HG03378 (cell line): ENCODE measurements around the gene FLNB.

Experiments
- ATAC-seq: cut with Tn5 transposase; IDR thresholded peaks from one replicate; pipeline ENCODE4 v1.9.1; 2021; ENCODE audit warnings: mild to moderate bottlenecking, moderate library complexity; ENCODE audit not compliant: unreplicated experiment

FLNB gene

DNA sequence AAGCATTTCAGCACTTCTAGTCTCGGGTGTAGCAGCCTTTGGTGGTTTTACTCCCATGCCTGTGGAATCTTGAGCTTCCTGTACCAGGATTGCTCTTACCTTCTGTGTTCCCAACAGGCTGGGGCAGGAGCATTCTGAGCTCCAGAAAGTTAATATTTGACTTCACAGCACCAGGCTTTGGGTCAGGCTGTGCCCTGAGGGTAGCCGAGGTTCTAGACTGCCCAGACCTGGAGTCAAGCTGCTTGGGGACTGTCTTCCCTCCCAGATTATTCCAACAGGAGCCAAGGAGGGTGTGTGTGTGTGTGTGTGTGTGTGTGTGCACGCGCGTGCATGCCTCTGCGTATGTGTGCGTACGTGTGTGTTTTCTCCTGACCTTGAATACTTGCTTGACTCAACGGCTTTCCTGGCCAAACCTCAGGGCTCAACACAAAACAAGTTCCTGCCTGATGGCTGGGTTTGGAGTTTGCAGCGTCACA is 94.8 kb downstream of the FLNB start:
- ATAC-seq = no peak

DNA sequence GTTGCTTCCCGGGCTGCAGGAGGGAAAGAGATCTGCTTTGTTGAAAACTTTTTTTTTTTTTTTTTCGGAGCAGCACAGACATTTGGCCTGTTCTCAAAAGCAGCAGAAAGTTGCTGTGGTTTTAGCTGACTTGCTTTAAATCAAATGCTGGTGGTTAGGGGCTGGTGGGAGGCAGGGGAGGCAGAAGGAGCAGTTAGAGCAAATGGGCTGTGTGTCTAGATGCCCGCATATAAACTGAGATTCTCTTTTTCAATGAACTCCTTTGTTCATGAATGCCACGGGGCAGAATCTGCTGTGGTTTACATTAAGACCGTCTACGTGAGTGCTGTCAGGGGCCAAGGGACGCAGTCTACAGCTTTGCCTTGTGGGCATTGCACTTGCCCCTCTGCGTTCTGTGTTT is 95.9 kb downstream of the FLNB start:
- ATAC-seq = no peak

DNA sequence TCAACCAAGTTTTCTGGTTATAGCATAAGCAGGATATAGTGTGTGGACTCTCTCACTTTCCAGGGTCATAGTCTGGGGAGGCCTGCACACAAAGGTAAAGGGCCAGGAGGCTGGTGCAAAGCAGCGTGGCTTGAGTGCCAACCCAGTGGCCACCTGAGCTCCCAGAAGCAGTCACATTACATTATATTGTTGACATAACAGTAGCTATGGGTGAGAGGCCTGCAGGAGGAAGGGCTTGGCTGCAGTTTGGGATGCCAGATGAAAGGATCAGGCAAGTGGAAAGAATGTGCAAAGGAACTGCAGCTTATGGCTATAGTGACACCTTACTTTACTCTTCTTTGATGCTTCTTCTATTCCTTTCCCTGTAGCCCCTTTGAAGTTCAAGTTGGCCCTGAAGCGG is 96.5 kb downstream of the FLNB start:
- ATAC-seq = no peak

DNA sequence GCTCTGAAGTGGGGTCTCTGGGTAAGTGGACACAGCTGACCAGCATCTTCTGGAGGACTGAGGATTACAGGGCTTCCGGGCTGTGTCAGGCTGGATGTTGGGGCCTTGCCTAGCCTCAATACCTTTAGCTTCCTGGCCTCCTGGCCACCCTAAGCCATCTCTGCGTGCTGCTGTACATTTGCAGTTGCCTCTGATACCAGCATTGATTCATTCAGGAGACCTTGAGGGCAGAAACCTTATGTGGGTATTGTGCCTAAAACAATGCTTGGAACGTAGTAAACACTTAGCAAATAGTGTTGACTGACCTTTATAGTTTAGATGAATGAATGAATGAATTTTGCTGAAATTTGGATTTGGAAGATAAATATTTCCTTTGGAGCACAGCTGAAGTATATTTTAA is 97.0 kb downstream of the FLNB start:
- ATAC-seq = no peak

DNA sequence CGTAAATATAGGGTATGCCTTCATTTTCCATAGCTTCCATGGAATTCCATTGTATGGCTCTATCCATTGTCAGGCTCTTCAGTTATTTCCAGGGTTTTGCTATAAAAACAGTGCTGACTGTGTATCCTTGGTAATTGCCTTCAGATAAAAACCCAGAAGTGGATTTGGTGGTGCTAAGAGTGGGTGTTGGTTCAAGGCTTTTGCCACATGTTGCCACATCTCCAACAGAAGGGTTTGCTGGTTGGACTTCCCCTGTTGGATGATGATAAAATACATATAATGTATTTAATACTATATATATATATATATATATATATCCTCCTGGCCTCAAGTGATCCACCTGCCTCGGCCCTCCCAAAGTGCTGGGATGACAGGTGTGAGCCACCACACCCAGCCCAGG is 97.8 kb downstream of the FLNB start:
- ATAC-seq = no peak

DNA sequence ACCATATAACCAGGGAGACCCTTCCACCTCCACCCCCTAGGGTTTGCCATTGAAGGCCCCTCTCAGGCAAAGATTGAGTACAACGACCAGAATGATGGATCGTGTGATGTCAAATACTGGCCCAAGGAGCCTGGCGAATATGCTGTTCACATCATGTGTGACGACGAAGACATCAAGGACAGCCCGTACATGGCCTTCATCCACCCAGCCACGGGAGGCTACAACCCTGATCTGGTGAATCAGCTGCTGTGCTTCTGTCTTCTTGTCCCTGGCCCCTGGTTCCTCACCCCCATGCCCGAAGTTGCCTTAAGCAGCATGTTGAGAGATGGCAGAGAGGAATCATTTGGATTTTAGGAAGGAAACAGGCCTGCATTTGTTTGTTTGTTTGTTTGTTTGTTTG is 98.4 kb downstream of the FLNB start:
- no peak for ATAC-seq

DNA sequence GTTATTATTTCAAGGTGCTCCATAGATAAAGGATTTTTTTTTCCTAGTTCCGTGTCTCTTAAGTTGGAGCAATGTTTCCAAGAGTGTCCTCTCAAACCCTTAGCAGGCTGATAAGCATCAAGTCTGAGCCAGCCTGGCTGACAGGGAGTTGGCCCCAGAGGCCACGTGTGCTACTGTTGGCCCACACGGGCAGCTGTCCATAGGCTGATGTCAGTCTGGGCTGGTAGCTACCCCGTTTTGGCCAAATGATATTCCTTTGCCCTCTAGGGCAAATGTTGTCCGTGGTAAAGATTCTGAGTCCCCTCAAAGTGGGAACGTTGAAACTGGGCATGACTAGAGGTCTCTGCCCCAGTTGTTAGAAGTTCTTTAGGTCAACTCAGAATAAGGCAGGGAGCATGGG is 99.4 kb downstream of the FLNB start:
- ATAC-seq = no peak

DNA sequence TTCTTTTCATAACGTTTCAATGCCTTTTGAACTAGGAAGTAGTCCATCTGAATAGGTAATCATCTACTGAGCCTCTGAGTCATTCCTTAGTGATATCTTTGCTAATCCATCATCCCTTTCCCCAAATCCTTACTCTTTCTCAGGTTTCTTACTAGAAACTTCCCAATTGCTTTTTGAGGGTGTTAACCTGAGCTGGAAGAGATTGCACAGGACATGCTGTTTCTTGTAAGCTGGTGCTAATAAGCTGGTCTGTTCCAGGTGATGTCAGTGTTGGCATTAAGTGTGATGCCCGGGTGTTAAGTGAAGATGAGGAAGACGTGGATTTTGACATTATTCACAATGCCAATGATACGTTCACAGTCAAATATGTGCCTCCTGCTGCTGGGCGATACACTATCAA is 101.5 kb downstream of the FLNB start:
- ATAC-seq = no peak

DNA sequence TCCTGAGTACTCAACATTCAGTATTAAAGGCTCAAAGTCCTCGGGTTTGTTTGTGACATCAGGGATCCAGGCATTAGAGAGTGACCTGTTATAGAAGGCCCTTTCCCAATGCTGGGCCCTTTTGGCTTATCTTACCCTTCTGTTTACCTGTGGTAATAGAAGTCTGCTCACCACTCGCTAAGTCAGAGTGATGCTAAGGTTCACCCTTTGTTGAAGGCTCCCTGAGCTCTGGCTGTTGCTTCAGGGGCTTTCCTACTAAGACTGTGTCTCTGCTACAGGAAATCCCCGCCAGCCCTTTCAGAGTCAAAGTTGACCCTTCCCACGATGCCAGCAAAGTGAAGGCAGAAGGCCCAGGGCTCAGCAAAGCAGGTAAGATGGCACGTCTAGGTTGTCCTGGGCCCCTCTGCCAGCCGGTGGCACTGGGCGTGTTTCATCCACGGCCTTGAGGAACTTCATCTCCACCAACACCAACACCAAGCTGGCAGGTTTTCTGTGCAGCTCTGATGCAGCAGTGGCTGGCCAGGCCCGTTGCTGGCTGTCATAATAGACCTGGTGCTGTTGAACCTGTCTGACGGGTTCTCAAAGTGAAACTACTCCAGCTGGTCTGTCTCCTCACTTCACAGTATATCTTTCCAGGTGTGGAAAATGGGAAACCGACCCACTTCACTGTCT is 103.4 kb downstream of the FLNB start:
- ATAC-seq = peak; percentile 46

DNA sequence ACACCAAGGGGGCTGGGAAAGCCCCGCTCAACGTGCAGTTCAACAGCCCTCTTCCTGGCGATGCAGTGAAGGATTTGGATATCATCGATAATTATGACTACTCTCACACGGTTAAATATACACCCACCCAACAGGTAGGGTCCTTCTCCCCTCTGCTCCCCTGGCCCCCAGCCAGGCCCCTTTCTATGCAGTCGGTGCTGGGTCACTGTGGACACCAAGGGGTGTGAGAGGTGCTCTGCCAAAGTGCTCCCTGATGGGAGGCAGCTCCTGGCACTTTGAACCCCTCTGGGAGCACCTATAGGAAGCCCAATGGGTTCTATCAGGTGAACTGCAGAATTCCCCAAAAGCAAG is 103.9 kb downstream of the FLNB start:
- no peak for ATAC-seq

DNA sequence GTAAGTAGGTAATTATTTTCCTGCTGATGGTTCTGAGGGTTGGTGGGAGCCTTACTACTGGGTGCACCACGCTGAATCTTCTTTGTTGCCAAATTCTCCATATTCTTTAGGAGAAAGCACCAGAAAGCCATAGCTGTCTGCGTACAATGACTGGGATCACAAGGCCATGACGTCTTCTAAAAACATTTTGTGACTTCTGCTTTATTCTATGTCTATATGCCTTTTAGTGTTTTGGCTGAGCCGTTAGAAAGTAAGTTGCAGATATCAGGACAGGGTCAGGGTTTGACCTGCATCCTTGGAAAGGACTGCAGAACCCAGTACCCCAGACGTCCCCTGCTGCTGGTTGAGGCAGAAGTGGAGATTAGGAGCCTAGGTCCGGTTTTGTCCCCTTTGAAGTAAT is 107.0 kb downstream of the FLNB start:
- no peak for ATAC-seq

DNA sequence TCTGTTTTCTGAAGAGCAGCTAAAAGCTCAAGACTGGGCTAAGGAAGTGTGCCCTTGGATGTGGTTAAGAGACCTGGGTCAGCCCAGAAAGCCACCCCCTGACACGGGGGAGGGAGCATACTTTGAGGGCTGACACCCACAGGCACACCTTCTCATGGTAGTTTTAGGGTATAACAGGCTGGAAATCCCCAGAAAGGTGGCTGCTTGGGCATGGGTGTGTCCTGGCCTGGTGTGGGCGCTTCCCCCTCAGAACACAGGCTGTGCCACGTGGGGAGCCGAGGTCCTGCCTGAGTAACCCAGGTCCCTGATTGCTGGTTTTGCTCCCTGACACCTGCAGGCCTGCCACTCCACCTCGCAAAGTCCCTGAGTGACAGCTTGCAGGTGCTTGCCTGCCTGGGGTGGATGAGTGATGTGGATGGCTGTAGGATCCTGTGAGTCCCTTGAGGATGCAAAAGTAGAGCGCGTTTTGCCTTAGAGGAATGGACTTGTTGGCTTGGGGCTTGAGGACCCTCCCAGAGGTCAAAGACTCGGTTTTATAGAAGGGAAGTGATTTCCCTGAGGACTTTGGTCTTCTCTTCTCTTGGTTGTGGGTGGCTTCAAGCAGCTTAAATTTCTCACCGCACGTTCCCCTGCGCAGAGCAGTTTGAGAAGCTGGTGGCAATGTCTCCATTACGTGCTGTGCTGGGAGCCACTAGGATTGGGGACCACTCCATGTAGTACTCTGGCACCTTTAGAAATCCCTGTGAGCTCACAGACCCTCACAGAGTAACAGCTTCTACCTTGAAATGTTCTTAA is 108.1 kb downstream of the FLNB start:
- ATAC-seq = peak; percentile 65

DNA sequence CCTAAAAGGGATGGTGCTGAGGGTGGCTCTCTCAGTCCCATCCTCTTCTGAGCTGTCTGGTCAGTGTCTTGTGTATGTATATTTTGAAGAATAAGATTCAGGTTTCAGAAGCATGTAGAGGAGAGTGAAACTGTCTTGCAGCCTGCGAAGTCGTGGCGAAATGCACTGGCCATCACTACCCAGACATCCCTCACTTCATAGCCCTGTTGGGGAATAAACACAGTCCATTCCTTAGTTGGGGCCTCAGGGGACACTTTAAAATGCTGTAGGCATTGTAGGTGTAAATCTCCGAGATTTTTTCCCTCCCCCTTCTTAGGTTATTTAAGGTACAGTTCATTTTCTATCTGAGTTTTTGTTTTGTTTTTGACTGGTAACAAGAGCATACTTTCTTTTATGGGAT is 108.8 kb downstream of the FLNB start:
- ATAC-seq = no peak

DNA sequence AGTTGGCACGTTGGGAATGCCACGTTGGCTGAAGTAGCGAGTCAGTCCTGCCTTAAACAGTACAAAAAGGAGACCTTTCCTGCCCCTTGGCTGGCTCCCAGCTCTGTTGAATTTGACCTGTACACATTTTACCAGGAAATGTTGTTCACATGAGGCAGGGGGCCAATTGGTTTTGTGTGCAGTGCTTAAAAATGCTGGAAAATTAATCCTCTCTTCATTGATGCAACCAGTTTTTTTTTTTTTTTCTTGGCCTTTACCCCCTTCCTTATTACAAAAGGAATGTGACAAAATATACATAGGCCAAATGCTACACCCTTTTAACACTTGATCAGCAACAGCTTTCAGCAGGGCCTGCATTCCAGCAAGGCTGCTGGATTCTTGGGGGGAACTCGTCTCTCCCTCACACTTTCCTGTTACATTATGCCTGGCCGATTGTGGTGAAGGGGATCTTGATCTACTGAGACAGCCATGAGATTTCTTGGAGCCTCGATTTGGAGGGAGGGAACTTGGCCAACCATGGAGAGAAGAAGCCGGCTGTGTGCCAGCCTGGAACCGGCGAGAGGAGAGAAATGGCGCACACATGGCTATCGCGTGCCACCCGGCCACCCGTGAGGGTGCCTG is 109.4 kb downstream of the FLNB start:
- ATAC-seq = no peak

DNA sequence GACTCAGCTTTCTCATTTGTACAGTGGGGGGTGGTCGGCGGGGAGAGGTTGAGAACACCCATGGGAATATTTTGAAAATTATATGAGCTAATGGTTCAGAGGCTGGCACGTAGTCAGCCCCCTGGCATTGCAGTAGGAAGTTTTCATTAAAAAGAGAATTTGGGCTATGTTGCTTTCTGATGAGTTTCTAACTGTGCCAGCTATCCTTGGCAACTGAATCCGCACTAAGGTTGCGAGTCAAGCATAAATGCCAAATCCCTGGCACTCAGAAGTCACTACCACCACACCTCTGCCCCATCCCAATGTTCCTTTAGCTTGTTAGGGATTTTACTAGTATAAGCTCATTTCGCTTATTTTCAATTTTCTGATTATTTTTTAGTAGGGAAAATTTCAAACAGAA is 111.0 kb downstream of the FLNB start:
- ATAC-seq = no peak

DNA sequence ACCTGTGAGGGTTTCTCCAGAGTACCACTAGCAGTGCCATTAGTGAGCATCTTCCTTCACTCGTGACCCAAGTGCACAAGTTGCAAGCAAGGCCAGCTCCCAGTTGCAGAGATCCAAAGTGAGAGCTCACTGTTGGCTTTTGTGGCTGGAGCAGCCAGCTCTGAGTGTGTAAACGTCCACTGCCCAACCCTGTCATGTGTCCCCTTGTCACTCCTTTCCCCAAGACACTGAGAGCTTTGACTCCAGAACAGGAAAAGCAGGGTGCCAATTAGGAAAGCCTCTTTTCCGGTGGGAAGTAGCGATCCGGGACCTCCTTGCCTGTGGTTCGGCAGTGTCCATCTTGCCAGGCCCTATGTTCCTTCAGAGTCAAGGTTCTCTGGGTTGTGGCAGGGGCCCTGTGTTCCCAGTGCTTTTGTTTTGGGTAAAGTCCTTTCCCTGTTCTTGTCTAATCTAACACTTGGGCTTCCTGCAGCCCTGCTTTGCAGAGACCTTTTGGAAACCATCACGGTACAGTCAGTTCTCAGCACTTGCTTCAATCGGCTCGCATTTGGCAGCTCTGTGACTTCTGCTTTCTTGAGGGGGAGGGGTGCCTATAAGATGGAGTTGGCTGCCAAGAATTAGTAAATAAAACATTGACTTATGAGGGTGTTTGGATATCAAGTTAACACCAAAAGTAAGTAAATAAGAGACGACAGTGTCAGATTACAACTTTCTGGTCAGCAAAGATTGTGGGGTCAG is 112.0 kb downstream of the FLNB start:
- ATAC-seq = no peak

DNA sequence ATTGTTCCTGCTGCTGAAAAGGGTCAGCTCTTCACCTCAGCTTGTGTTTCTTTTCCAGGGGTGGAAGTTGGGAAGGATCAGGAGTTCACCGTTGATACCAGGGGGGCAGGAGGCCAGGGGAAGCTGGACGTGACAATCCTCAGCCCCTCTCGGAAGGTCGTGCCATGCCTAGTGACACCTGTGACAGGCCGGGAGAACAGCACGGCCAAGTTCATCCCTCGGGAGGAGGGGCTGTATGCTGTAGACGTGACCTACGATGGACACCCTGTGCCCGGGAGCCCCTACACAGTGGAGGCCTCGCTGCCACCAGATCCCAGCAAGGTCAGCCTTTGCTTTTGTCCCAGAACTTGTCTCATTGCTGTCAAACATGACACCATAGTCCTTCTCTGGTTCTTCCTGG is 113.0 kb downstream of the FLNB start:
- ATAC-seq = no peak

DNA sequence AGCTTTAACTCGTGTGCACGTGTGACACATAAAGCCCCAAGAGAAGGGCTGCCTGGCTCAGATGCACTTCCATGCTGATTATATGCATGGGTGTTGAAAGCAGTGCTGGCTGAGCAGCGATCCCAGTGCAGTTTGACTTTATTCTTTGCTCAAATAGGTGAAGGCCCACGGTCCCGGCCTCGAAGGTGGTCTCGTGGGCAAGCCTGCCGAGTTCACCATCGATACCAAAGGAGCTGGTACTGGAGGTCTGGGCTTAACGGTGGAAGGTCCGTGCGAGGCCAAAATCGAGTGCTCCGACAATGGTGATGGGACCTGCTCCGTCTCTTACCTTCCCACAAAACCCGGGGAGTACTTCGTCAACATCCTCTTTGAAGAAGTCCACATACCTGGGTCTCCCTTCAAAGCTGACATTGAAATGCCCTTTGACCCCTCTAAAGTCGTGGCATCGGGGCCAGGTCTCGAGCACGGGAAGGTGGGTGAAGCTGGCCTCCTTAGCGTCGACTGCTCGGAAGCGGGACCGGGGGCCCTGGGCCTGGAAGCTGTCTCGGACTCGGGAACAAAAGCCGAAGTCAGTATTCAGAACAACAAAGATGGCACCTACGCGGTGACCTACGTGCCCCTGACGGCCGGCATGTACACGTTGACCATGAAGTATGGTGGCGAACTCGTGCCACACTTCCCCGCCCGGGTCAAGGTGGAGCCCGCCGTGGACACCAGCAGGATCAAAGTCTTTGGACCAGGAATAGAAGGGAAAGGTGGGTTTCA is 114.9 kb downstream of the FLNB start:
- no peak for ATAC-seq

DNA sequence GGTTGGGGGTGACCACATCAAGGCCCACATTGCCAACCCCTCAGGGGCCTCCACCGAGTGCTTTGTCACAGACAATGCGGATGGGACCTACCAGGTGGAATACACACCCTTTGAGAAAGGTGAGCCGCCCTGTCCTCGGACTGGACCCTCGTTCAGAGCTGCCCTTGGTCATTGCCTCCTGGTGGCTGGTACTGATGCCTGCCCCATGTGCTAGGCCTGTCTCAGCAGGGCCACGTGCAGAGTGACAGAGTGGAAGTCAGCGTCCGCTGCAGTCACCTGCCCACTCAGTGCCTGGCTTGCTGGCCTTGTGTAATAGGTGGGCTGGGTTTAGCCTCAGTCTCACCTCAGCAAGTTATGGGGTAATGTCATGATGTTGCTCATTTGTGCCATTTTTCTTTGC is 116.2 kb downstream of the FLNB start:
- ATAC-seq = no peak

DNA sequence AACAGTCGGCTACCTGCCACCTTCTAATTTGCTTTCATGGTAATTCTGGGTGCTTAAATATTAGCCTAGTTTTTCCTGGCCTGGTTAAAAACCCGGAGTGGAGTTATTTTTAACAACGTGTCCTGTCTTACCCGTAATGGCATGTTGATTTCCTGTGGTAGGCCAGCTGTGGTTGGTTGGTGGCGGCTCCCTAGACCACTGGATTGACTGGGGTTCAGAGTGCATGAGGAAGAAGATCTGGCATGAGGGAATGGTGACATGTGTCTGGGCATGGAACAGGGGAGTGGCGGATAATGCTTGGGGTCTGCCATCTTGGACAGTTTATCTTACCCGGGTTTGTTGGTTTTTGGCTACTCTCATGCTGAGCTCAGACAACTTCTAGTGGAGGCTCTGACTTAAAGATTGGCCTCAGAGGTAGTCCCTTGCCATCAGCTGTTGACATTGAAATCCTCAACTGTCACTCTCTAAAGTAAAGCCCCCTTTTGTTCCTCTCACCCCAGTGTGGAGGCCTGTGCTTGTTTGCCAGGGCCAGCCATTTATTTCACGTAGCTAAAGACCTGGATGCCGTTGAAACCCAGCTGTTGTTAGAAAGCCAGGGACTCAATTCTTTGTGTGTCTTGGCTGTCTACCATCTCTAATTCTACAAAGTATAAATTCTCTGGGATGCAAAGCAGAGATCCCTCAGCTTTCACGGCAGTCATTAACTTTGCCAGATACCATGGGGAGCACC is 121.0 kb downstream of the FLNB start:
- ATAC-seq = no peak
